ENCODE results near the gene LINS1. TPM values are rescaled to one million over a fixed set of nuclear protein-coding genes. Genes with fewer than 3 reads are reported as not detected.
A peak's percentile ranks its signal among the peaks of the same experiment; 100 is the strongest.

LINS1 gene
- total RNA-seq, 1 experiment from 2014 or later = 25.2 TPM

DNA sequence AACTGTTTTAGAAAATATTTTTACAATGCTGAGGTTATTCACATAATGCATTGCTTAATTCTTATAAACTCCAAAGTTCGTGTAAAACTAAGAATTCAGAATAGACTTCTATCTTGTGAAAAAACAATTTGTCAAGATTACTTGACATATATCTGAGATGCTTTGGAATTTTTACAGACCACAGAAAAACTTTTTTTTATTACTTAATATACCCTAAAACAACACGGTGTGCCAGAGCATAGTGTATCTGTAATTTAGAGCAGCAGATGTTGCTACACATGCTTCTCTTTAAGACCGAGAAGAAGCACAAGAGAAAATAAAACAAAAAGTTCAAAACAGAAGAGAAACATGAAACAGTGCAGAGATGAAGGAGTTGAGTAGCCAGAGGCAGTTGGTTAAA, 26.8 kb upstream of the LINS1 start:
- BruUV-seq (replicated peaks) = no TSS peak
- H3K27me3 Mint-ChIP-seq (ENCODE audit: unreplicated experiment) = no peaks in the 10 kb centered on the region
- TF ChIP-seq, protein P1, sequence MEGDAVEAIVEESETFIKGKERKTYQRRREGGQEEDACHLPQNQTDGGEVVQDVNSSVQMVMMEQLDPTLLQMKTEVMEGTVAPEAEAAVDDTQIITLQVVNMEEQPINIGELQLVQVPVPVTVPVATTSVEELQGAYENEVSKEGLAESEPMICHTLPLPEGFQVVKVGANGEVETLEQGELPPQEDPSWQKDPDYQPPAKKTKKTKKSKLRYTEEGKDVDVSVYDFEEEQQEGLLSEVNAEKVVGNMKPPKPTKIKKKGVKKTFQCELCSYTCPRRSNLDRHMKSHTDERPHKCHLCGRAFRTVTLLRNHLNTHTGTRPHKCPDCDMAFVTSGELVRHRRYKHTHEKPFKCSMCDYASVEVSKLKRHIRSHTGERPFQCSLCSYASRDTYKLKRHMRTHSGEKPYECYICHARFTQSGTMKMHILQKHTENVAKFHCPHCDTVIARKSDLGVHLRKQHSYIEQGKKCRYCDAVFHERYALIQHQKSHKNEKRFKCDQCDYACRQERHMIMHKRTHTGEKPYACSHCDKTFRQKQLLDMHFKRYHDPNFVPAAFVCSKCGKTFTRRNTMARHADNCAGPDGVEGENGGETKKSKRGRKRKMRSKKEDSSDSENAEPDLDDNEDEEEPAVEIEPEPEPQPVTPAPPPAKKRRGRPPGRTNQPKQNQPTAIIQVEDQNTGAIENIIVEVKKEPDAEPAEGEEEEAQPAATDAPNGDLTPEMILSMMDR (IDR thresholded peaks at IDR 0.05; ENCODE audit: unreplicated experiment) = no peak
- H3K36me3 Mint-ChIP-seq (ENCODE audit: insufficient read depth, unreplicated experiment) = peaks cover 24% of the 10 kb centered on the region
- DNase-seq = no peak
- no peak overlapping the region for H3K4me3 Mint-ChIP-seq (ENCODE audit: low read depth, unreplicated experiment)
- CTCF ChIA-PET = no interaction called here
- H3K4me1 Mint-ChIP-seq (ENCODE audit: low read depth, unreplicated experiment) = peaks cover 19% of the 10 kb centered on the region
- intact Hi-C loops (cut with micrococcal nuclease; ENCODE audit: unreplicated experiment) = loop anchor here (1.0 to 5.0 kb wide), 3 partner anchors 245 to 629 kb away; partner anchors contain the start of gene LRRK1
- no peaks in the 10 kb centered on the region for H3K9me3 Mint-ChIP-seq (ENCODE audit: low read depth, unreplicated experiment)
- no peak overlapping the region for H3K27ac Mint-ChIP-seq (ENCODE audit: unreplicated experiment)

DNA sequence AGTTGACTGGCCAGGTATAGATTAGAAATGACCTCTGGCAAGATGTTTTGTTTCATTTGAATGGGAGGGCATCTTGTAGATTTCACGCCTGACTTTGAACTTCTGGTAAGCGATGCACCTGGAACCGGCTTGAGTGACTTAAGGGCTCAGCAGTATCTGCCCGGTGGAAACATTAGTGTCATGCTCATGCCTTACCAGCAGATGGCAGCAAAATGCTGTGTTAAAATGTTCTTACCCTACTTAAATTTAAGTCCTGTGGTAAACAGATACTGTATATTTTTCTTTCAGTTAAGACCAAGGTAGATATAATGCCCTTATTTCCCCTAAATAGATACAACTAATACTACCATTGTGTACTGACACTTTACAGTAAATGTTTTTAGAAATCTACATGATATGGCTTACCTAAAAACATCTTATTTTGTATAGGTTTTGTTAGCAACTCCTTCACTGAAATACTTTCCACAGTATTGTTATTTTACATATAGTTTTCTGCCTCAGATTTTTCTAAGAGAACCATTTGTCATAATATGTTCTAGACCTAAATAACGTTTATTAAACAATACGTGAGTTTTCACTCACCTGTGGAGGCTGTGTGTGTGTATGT, 25.9 kb upstream of the LINS1 start:
- TF ChIP-seq, protein P1 (IDR thresholded peaks at IDR 0.05; ENCODE audit: unreplicated experiment) = peak; percentile 61
- intact Hi-C loops (cut with micrococcal nuclease; ENCODE audit: unreplicated experiment) = loop anchor here (1.0 to 5.0 kb wide), 4 partner anchors 245 to 629 kb away; partner anchors contain the start of gene LRRK1
- H3K9me3 Mint-ChIP-seq (ENCODE audit: low read depth, unreplicated experiment) = no peaks in the 10 kb centered on the region
- no peak overlapping the region for H3K27ac Mint-ChIP-seq (ENCODE audit: unreplicated experiment)
- peaks cover 21% of the 10 kb centered on the region for H3K36me3 Mint-ChIP-seq (ENCODE audit: insufficient read depth, unreplicated experiment)
- H3K4me1 Mint-ChIP-seq (ENCODE audit: low read depth, unreplicated experiment) = peaks cover 14% of the 10 kb centered on the region
- H3K4me3 Mint-ChIP-seq (ENCODE audit: low read depth, unreplicated experiment) = no peak overlapping the region
- H3K27me3 Mint-ChIP-seq (ENCODE audit: unreplicated experiment) = no peaks in the 10 kb centered on the region
- DNase-seq = peak; percentile 76
- CTCF ChIA-PET = interaction anchor here (1.4 kb wide), 2 partner anchors 245 to 380 kb away, joined by 5 to 6 read pairs; no protein-coding TSS in a partner anchor
- BruUV-seq (replicated peaks) = no TSS peak

DNA sequence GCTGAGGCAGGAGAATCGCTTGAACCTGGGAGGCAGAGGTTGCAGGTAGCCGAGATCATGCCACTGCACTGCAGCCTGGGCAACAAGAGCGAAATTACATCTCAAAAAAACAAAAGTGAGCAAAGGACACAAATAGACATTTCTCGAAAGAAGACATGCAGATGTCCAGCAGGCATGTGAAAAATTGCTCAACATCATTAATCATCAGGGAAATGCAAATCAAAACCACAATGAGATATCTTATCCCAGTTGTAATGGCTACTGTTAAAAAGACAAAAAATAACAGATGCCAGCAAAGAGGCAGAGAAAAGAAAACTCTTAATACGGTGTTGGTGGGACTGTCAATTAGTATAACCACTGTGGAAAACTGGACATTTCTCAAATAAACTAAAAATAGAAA, 21.3 kb upstream of the LINS1 start:
- no peak overlapping the region for H3K4me3 Mint-ChIP-seq (ENCODE audit: low read depth, unreplicated experiment)
- BruUV-seq (replicated peaks) = no TSS peak
- intact Hi-C loops (cut with micrococcal nuclease; ENCODE audit: unreplicated experiment) = no loop called here
- DNase-seq = no peak
- CTCF ChIA-PET = no interaction called here
- no peaks in the 10 kb centered on the region for H3K27me3 Mint-ChIP-seq (ENCODE audit: unreplicated experiment)
- peaks cover 5% of the 10 kb centered on the region for H3K36me3 Mint-ChIP-seq (ENCODE audit: insufficient read depth, unreplicated experiment)
- no peak overlapping the region for H3K27ac Mint-ChIP-seq (ENCODE audit: unreplicated experiment)
- H3K9me3 Mint-ChIP-seq (ENCODE audit: low read depth, unreplicated experiment) = no peaks in the 10 kb centered on the region
- peaks cover 10% of the 10 kb centered on the region for H3K4me1 Mint-ChIP-seq (ENCODE audit: low read depth, unreplicated experiment)
- TF ChIP-seq, protein P1 (IDR thresholded peaks at IDR 0.05; ENCODE audit: unreplicated experiment) = no peak

DNA sequence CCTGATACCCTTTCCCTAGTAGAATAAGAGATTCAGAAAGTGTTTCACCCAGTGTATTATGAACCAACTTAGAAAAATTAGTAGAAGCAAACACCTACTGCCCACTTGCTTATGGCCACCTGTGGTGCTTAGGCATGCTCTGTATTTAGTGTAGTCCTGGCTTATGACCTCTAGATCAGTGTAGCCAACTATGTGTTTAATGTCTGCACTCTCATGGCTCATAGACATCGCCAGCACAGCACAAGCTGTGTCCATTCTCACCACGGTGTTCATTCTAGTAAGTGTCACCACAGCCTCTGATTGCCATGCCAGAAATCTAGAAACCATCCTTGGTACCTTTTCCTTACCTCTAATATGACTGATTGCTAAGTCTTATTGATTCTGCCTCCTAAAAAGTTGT, 14.7 kb upstream of the LINS1 start:
- H3K9me3 Mint-ChIP-seq (ENCODE audit: low read depth, unreplicated experiment) = no peaks in the 10 kb centered on the region
- no peak overlapping the region for H3K4me3 Mint-ChIP-seq (ENCODE audit: low read depth, unreplicated experiment)
- no peaks in the 10 kb centered on the region for H3K27me3 Mint-ChIP-seq (ENCODE audit: unreplicated experiment)
- CTCF ChIA-PET = no interaction called here
- H3K36me3 Mint-ChIP-seq (ENCODE audit: insufficient read depth, unreplicated experiment) = peaks cover 23% of the 10 kb centered on the region
- no TSS peak for BruUV-seq (replicated peaks)
- intact Hi-C loops (cut with micrococcal nuclease; ENCODE audit: unreplicated experiment) = no loop called here
- H3K4me1 Mint-ChIP-seq (ENCODE audit: low read depth, unreplicated experiment) = no peaks in the 10 kb centered on the region
- H3K27ac Mint-ChIP-seq (ENCODE audit: unreplicated experiment) = no peak overlapping the region
- DNase-seq = no peak
- TF ChIP-seq, protein P1 (IDR thresholded peaks at IDR 0.05; ENCODE audit: unreplicated experiment) = no peak
